GM23338 (cell line): ENCODE measurements around the gene SH3TC1. TPM values are rescaled to one million over a fixed set of nuclear protein-coding genes. Genes with fewer than 3 reads are reported as not detected.

Experiments
- ATAC-seq: fragments of 200-7000 bp; cut with Tn5 transposase; 3 replicates; pipeline ENCODE4 v1.9.1; 2020
- DNase-seq: peaks from one replicate; pipeline ENCODE4 v3.0.0-alpha.2; 2015; ENCODE audit warnings: low spot score
- H2AFZ ChIP-seq: fragments of 200-600 bp; sonication (generic); 2 replicates; pipeline ENCODE4 v1.8.0; 2016; ENCODE audit warnings: antibody characterized with exemption, mild to moderate bottlenecking, moderate library complexity
- H3F3A ChIP-seq: fragments of 200-600 bp; sonication (generic); replicated peaks from 2 replicates; pipeline ENCODE4 v1.8.0; 2017; ENCODE audit warnings: antibody characterized with exemption, mixed run types, low read depth
- H3K27ac ChIP-seq: fragments of 200-600 bp; sonication (generic); 2 replicates; pipeline ENCODE4 v1.6.1; 2016; ENCODE audit warnings: low read depth
- H3K27me3 ChIP-seq: fragments of 200-600 bp; sonication (generic); 2 replicates; pipeline ENCODE4 v1.8.0; 2016; ENCODE audit warnings: mild to moderate bottlenecking, mixed run types, moderate library complexity; ENCODE audit not compliant: insufficient read depth
- H3K36me3 ChIP-seq: fragments of 200-600 bp; sonication (generic); 2 replicates; pipeline ENCODE4 v1.8.0; 2016; ENCODE audit warnings: mild to moderate bottlenecking; ENCODE audit not compliant: insufficient read depth
- H3K4me1 ChIP-seq: fragments of 200-600 bp; sonication (generic); 2 replicates; pipeline ENCODE4 v1.8.0; 2016; ENCODE audit warnings: mild to moderate bottlenecking, moderate library complexity; ENCODE audit not compliant: insufficient read depth
- H3K4me2 ChIP-seq: fragments of 200-600 bp; sonication (generic); 2 replicates; pipeline ENCODE4 v1.7.1; 2017; ENCODE audit warnings: mixed run types
- H3K4me3 ChIP-seq: fragments of 200-600 bp; sonication (generic); 2 replicates; pipeline ENCODE4 v1.6.1; 2016; ENCODE audit warnings: mixed run types
- H3K79me2 ChIP-seq: fragments of 200-600 bp; sonication (generic); replicated peaks from 2 replicates; pipeline ENCODE4 v1.8.0; 2017; ENCODE audit warnings: mild to moderate bottlenecking; ENCODE audit not compliant: insufficient read depth
- H3K9me2 ChIP-seq: fragments of 200-600 bp; sonication (generic); 2 replicates; pipeline ENCODE4 v1.8.0; 2017; ENCODE audit not compliant: insufficient read depth
- H4K20me1 ChIP-seq: fragments of 200-600 bp; sonication (generic); replicated peaks from 2 replicates; pipeline ENCODE4 v1.8.0; 2017; ENCODE audit warnings: mild to moderate bottlenecking; ENCODE audit not compliant: insufficient read depth
- H3K27ac Mint-ChIP-seq: 2 replicates; pipeline ENCODE4 v1.8.0; 2020; ENCODE audit warnings: inconsistent platforms, mild to moderate bottlenecking, moderate library complexity, mixed read lengths
- H3K27me3 Mint-ChIP-seq: 3 replicates; pipeline ENCODE4 v1.8.0; 2022; ENCODE audit warnings: low read depth, mild to moderate bottlenecking, moderate library complexity, mixed read lengths, inconsistent platforms; ENCODE audit not compliant: insufficient read depth, poor library complexity
- H3K36me3 Mint-ChIP-seq: 3 replicates; pipeline ENCODE4 v1.8.0; 2021; ENCODE audit warnings: low read depth, mild to moderate bottlenecking, inconsistent platforms, moderate library complexity, mixed read lengths
- H3K4me1 Mint-ChIP-seq: 3 replicates; pipeline ENCODE4 v1.8.0; 2020; ENCODE audit warnings: mild to moderate bottlenecking, inconsistent platforms, mixed read lengths
- H3K4me3 Mint-ChIP-seq: 3 replicates; pipeline ENCODE4 v1.8.0; 2021; ENCODE audit warnings: moderate library complexity, mild to moderate bottlenecking, inconsistent platforms, mixed read lengths
- H3K9me3 Mint-ChIP-seq: 3 replicates; pipeline ENCODE4 v1.8.0; 2020; ENCODE audit warnings: moderate library complexity, mild to moderate bottlenecking, inconsistent platforms, mixed read lengths
- CREB1 ChIP-seq: fragments of 250-450 bp; sonication (Bioruptor Pico); IDR thresholded peaks from 2 replicates; pipeline ENCODE4 v1.5.0; 2020; ENCODE audit warnings: low read depth, mild to moderate bottlenecking, moderate library complexity
- ETS1 ChIP-seq: IDR thresholded peaks from 2 replicates; pipeline ENCODE4 v1.6.1; 2016; ENCODE audit warnings: antibody characterized with exemption
- EZH2 ChIP-seq: fragments of 200-600 bp; sonication (generic); IDR thresholded peaks from one replicate; pipeline ENCODE4 v1.8.0; 2017; ENCODE audit warnings: antibody characterized with exemption, mild to moderate bottlenecking, low read depth; ENCODE audit not compliant: unreplicated experiment
- EZH2phosphoT487 ChIP-seq: fragments of 200-600 bp; sonication (generic); IDR thresholded peaks from one replicate; pipeline ENCODE4 v1.8.1; 2018; ENCODE audit warnings: antibody characterized with exemption; ENCODE audit not compliant: unreplicated experiment
- JUNB ChIP-seq: IDR thresholded peaks from one replicate; pipeline ENCODE4 v1.6.1; 2016; ENCODE audit warnings: antibody characterized with exemption; ENCODE audit not compliant: unreplicated experiment
- POLR2AphosphoS5 ChIP-seq: IDR thresholded peaks from 2 replicates; pipeline ENCODE4 v1.6.1; 2016; ENCODE audit warnings: antibody characterized with exemption, low read depth
- STAT1 ChIP-seq: IDR thresholded peaks from one replicate; pipeline ENCODE4 v1.6.1; 2016; ENCODE audit warnings: antibody characterized with exemption; ENCODE audit not compliant: unreplicated experiment
- ZNF114 ChIP-seq: fragments of 250-450 bp; sonication (Bioruptor Pico); IDR thresholded peaks from 2 replicates; pipeline ENCODE4 v1.5.0; 2020; ENCODE audit warnings: mild to moderate bottlenecking, moderate library complexity
- polyA plus RNA-seq: library from polyadenylated mRNA; unstranded; fragments of >200 nt; fragmentation: Nextera tagmentation; extraction: Ambion mirVana; gene quantifications from 2 replicates; pipeline ENCODE4 v1.2.1, GENCODE V29; 2016
- total RNA-seq: library from RNA; depleted of rRNA; stranded (reverse); fragments of >200 nt; shearing (Covaris generic); gene quantifications from 2 replicates; pipeline ENCODE4 v1.2.3, GENCODE V29; 2014
- TF ChIP-seq, protein P1 (sequence below): IDR thresholded peaks from one replicate; pipeline ENCODE4 v1.6.1; 2018; ENCODE audit warnings: antibody characterized with exemption; ENCODE audit not compliant: unreplicated experiment

The SH3TC1 gene
- total and polyA plus RNA-seq, 2 experiments from 2014 or later: 0.07 TPM; not detected in 1

DNA sequence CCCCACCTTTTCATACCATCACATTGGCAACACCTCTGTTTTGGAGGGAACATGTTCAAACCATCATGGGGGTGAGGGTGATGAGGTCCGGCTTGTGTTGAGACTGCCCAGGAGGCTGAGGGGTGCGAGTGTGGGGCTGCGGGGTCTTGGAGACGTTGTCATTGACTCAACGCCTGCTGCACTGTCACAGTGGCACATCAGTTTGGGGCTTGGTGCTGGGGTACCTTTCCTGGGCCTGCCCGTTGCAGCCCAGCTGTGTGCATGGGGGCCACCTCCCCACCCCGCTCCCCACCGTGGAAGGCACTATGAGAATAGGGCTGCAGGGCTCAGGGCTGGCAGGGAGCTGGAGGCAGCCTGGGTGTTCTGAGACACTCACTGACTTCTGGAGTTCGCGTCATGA is 72.7 kb downstream of the SH3TC1 start:
- no peak for TF ChIP-seq POLR2AphosphoS5
- H3K9me2 ChIP-seq: no peaks in the 10 kb centered on the region
- no peaks in the 10 kb centered on the region for H3K36me3 ChIP-seq
- ATAC-seq (no peak), DNase-seq (no peak)
- Mint-ChIP-seq H3K9me3 (no peaks in the 10 kb centered on the region), H3K36me3 (no peaks in the 10 kb centered on the region), H3K4me3 (no peak overlapping the region), H3K27ac (no peak overlapping the region), H3K27me3 (peaks cover 32% of the 10 kb centered on the region), H3K4me1 (peaks cover 5% of the 10 kb centered on the region; the same call in 2 of the 3 replicates)
- H3K79me2 ChIP-seq: no peaks in the 10 kb centered on the region
- no peak overlapping the region for H3K27ac ChIP-seq
- no peaks in the 10 kb centered on the region for H4K20me1 ChIP-seq
- H3K4me3 ChIP-seq: no peak overlapping the region
- H3K4me1 ChIP-seq: no peaks in the 10 kb centered on the region
- peaks cover 17% of the 10 kb centered on the region for H3K27me3 ChIP-seq
- no peak overlapping the region for H3K4me2 ChIP-seq
- H3F3A ChIP-seq: no peaks in the 10 kb centered on the region
- no peak overlapping the region for H2AFZ ChIP-seq

DNA sequence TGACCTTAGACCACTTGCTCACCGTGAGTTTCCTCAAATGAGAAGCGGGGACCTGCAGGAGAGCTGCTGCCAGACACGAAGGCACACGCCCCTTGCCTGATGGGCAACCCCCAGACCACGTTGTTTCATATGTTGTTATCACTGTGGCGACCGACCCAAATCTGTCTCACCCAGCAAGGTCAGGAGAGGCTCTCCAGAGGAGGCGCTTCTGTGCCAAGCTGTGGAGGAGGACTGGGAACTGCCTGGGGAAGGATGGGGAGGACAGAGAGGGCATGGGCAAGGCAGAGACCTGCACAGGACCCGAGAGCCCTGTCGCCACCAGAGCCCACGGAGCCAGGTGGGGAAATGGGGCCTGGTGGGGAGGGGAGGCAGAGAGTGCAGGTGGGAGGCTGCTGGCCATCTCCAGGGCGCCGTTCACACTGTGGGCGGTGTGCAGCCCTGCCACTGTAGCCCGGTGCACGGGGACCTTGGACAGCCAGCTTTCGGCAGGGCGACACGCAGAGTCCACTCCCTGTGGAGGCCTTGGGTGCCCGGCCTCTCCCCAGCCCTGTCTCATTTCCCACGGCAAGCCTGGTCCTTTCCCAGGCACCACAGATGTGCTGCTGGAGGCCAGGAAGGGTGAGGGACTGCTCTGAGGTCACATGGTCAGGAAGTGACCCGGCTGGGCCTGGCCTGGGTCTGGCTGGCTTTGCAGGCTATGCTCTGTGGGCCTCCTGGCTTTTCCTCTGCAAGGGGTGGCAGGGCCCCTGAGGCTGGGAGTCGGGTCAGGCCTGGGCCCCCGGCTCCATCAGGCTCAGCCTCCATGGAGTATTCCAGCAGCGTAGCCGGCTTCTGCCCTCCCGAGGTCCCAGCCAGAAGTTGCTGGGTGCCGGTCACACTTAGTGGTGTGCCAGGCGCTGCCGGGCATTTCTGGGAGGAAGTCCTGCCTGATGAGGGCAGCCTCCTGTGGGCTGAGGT is 73.7 kb downstream of the SH3TC1 start:
- no peaks in the 10 kb centered on the region for H3K4me1 ChIP-seq
- TF ChIP-seq STAT1 (no peak), ETS1 (no peak), ZNF114 (CRISPR knock-in tag) (no peak), POLR2AphosphoS5 (no peak), EZH2 (no peak), EZH2phosphoT487 (no peak), CREB1 (CRISPR knock-in tag) (no peak), JUNB (no peak)
- TF ChIP-seq, protein P1, sequence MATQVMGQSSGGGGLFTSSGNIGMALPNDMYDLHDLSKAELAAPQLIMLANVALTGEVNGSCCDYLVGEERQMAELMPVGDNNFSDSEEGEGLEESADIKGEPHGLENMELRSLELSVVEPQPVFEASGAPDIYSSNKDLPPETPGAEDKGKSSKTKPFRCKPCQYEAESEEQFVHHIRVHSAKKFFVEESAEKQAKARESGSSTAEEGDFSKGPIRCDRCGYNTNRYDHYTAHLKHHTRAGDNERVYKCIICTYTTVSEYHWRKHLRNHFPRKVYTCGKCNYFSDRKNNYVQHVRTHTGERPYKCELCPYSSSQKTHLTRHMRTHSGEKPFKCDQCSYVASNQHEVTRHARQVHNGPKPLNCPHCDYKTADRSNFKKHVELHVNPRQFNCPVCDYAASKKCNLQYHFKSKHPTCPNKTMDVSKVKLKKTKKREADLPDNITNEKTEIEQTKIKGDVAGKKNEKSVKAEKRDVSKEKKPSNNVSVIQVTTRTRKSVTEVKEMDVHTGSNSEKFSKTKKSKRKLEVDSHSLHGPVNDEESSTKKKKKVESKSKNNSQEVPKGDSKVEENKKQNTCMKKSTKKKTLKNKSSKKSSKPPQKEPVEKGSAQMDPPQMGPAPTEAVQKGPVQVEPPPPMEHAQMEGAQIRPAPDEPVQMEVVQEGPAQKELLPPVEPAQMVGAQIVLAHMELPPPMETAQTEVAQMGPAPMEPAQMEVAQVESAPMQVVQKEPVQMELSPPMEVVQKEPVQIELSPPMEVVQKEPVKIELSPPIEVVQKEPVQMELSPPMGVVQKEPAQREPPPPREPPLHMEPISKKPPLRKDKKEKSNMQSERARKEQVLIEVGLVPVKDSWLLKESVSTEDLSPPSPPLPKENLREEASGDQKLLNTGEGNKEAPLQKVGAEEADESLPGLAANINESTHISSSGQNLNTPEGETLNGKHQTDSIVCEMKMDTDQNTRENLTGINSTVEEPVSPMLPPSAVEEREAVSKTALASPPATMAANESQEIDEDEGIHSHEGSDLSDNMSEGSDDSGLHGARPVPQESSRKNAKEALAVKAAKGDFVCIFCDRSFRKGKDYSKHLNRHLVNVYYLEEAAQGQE: no peak
- H3K79me2 ChIP-seq: no peaks in the 10 kb centered on the region
- H3K4me3 ChIP-seq: no peak overlapping the region
- no peaks in the 10 kb centered on the region for H3K9me2 ChIP-seq
- no peak overlapping the region for H3K4me3 Mint-ChIP-seq
- H3K27ac ChIP-seq: no peak overlapping the region
- 0 out of 3 replicates have a peak, but pooled peaks cover 3% of the 10 kb centered on the region for H3K4me1 Mint-ChIP-seq
- no peak overlapping the region for H3K27ac Mint-ChIP-seq
- H3K9me3 Mint-ChIP-seq: no peaks in the 10 kb centered on the region
- H2AFZ ChIP-seq: no peak overlapping the region
- no peaks in the 10 kb centered on the region for H3F3A ChIP-seq
- H3K4me2 ChIP-seq: no peak overlapping the region
- H3K36me3 ChIP-seq: no peaks in the 10 kb centered on the region
- ATAC-seq: no peak
- H3K27me3 Mint-ChIP-seq: peaks cover 38% of the 10 kb centered on the region
- no peaks in the 10 kb centered on the region for H3K36me3 Mint-ChIP-seq
- peaks cover 17% of the 10 kb centered on the region for H3K27me3 ChIP-seq
- no peaks in the 10 kb centered on the region for H4K20me1 ChIP-seq
- no peak for DNase-seq
